ENCODE data around the gene SFN.

- TF ChIP-seq EP300 (IDR thresholded peaks at IDR 0.05): no peak
- TF ChIP-seq CTCF (IDR thresholded peaks at IDR 0.05): no peak
- no peak for TF ChIP-seq HOXA7 (CRISPR knock-in tag; IDR thresholded peaks at IDR 0.05)
- no peak for TF ChIP-seq TP53 (CRISPR knock-in tag; IDR thresholded peaks at IDR 0.05)
- TF ChIP-seq SMC3 (IDR thresholded peaks at IDR 0.05): no peak
- no peak for TF ChIP-seq POLR2AphosphoS2 (conservative IDR thresholded peaks at IDR 0.05; ENCODE audit: low read length)
- TF ChIP-seq POLR2A (IDR thresholded peaks at IDR 0.05; ENCODE audit: low read length): no peak
- TF ChIP-seq CBX2 (IDR thresholded peaks at IDR 0.05; ENCODE audit: borderline replicate concordance, low read depth): no peak
These were observed 42.1 kb upstream of the SFN start for GRCh38 chr1:26820784-26821269.
